Esophagus squamous epithelium (tissue), 4 donors: Measurements from ENCODE around the gene USP16.

Source experiments
- POLR2A ChIP-seq, 4 donors: fragments of 450-650 bp; IDR thresholded peaks; one replicate each; pipeline ENCODE4 v1.6.1; 2017; ENCODE audit warnings: antibody characterized with exemption in 4 of 4, mild to moderate bottlenecking in 4 of 4, moderate library complexity in 3 of 4
- TF ChIP-seq, protein P1 (sequence below), 6 experiments: fragments of 450-650 bp in 4 of 6; fragments of 200-600 bp in 2 of 6; sonication (generic) in 2 of 6; IDR thresholded peaks; one replicate each; pipeline ENCODE4 v1.5.1; 2016 to 2019; ENCODE audit warnings: antibody characterized with exemption in 6 of 6, mild to moderate bottlenecking in 4 of 6, moderate library complexity in 4 of 6

- TF ChIP-seq, protein P1, sequence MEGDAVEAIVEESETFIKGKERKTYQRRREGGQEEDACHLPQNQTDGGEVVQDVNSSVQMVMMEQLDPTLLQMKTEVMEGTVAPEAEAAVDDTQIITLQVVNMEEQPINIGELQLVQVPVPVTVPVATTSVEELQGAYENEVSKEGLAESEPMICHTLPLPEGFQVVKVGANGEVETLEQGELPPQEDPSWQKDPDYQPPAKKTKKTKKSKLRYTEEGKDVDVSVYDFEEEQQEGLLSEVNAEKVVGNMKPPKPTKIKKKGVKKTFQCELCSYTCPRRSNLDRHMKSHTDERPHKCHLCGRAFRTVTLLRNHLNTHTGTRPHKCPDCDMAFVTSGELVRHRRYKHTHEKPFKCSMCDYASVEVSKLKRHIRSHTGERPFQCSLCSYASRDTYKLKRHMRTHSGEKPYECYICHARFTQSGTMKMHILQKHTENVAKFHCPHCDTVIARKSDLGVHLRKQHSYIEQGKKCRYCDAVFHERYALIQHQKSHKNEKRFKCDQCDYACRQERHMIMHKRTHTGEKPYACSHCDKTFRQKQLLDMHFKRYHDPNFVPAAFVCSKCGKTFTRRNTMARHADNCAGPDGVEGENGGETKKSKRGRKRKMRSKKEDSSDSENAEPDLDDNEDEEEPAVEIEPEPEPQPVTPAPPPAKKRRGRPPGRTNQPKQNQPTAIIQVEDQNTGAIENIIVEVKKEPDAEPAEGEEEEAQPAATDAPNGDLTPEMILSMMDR (IDR thresholded peaks at IDR 0.05): no peak
- no peak for TF ChIP-seq POLR2A (IDR thresholded peaks at IDR 0.05)
Observed at GRCh38 chr21:29064850-29065481, 40.5 kb downstream of the USP16 start.
